ENCODE data around the gene PI4K2A.
A peak's percentile ranks its signal among the peaks of the same experiment; 100 is the strongest.
"Not testable (repeated sequence)": the region's sequence is repeated elsewhere in the genome, so short reads cannot be mapped to it uniquely, and the experiment has no call there.

Gene PI4K2A

DNA sequence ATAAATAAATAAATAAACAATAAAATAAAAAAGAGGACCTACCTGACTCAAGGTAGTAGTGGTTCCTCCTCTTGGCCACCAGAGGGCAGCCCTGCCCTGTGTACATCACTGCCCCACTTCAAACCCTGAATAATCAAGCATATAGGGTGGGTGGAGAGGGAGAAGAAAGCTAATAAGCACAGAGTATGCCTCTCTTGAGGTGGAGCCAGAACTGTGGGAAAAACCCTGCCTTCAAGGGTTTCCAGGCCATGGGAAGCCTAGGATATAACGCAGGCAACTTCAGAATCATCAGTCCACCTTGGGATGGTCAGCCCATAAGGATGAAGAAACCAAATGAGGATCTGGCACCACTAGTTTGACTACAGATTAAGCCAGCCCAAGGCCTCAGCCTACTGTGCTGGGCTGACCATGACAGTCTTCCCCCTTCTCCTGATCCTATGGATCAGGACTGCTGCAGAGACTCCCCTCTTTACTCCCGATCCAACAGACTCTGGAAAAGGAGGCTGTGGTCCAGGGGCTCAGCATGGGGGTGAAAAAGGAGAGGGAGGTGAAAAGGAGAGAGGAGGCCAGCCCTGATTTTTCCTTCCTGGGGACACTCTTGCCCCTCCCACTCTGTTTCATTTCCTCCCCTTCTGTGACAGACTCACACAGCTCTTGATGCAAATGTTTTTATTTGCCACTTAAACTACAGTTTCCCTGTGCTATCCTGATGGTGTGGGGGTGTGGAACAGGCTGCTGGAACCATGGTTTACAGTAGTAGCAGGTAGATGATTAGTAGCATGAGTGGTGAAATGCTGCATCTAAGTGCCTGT lies 36.5 kb downstream of the PI4K2A start:
- DNase-seq, result peak; percentile 26

DNA sequence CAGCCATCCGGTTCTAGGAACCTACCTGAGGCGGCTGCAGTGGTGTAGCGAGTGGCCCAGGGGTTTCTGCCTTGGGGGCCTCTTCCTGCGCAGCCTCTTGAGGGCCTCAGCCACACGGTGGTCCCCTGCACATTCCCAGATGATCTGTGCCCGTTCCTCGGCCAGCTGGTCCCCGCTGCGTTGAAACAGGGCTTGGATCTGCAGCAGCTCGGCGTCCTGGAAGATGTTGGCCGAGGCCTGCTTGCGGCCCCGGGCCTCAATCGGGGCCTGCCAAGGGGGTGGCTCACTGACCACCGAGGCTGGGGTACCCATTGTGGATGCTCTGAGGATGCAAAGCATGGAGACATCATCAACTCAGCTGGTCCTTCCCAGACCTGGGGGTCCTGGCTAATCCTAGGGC lies 39.1 kb downstream of the PI4K2A start:
- no peak for DNase-seq

- DNase-seq, result no peak
Measured at GRCh38 chr10:97682042-97682441, 41.6 kb downstream of the PI4K2A start.

GRCh38 chr10:97683556-97684367 lies 43.3 kb downstream of the PI4K2A start:
- DNase-seq, result no peak

DNA sequence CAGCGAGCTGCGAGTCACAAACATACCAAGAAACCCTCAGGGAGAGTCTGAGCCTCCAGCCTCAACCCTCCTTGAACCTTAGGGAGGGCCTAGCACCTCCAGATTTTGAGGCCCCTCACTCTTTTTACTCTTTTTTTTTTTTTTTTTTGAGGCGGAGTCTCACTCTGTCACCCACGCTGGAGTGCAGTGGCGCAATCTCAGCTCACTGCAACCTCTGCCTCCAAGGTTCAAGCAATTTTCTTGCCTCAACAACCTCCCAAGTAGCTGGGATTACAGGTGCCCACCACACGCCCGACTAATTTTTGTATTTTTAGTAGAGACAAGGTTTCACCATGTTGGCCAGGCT lies 43.9 kb downstream of the PI4K2A start:
- not testable (repeated sequence) for DNase-seq

DNA sequence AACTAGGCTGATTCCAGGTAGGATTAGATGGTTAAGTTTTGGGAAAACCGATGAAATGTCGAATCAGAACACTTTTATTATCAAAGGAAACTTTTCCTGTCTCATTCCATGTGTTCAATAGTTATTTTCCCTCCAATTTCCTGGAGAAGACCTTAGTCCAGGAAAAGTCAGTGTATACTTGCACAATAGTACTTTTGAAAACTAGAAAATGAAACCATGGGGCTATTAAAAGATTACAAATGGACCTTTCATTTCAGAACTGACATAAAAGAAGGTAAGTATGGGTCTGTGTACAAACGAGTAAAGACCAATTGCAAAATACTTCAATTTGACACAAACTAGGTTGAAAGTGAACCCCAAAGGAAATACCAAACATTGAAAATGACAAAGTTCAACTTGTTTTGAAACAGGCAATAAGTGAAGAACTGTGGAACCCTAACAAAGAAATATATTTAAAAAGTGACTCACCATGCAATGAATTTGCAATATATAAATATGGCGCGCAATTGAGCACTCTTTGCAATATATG lies 44.5 kb downstream of the PI4K2A start:
- DNase-seq, result no peak

- no peak for DNase-seq
Measured at GRCh38 chr10:97685395-97685958, 45.0 kb downstream of the PI4K2A start.

DNA sequence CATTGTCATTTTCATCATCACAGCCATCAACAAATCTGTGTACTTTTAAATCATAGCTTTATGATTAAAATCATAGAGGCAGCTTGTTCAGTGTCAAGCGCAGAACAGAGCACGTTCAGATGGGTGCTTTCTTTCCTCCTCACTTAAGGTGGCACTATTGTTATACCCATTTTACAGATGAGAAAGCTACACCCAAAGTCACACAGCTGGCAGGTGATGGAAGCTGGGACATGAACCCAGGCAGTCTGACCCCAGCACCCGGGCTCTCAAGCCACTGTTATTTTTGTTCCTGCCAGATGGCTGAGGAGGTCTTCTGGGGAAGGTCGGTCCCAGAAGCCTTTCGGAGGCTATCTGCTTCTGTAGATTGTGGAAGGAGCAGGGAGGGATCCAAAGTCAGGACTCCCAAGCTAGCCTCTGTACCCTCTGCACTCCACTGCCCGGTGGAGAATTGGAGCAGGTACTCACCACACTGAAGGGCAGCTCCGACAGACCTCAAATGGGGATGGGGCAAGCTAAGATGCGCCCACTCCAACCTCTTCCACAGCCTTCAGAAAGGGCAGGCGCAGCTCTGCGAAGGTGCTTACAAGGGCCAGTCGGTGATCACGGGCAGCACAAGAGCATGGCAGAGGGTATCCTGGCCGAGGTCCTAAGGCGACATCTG lies 46.0 kb downstream of the PI4K2A start:
- DNase-seq, result no peak

GRCh38 chr10:97686962-97687784 lies 46.7 kb downstream of the PI4K2A start, which contains the start of gene AVPI1:
TSS of gene AVPI1 (minus strand) at chr10:97687241. CDS start at chr10:97679905, 7,336 bp downstream.
- peak; percentile 81 for DNase-seq

- no peak for DNase-seq
Measured at GRCh38 chr10:97687785-97688781, 47.6 kb downstream of the PI4K2A start.

- DNase-seq, result no peak
Measured at GRCh38 chr10:97689559-97690020, 49.1 kb downstream of the PI4K2A start.

DNA sequence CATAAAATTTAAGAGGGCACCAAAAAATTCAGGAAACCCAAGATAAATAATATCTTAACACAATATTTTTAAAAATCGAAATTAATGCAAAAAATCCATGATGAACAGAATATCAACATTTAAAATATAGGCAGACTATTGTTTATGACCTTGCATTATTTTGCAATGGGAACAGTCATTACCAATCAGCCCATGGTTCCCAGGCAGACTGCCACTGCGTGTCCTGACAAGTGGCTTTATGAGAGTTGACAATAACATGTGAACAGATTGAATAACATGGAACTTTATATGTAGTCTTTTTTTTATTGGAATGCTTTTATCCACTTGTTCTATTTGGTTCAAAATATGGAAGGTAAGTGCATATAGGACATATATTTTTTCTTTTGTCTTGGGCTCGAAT lies 49.7 kb downstream of the PI4K2A start:
- DNase-seq, result no peak

- DNase-seq, result not testable (repeated sequence)
Measured at GRCh38 chr10:97698072-97698655, 57.7 kb downstream of the PI4K2A start.

GRCh38 chr10:97701438-97702069 lies 61.1 kb downstream of the PI4K2A start:
- DNase-seq, result peak; percentile 57

DNA sequence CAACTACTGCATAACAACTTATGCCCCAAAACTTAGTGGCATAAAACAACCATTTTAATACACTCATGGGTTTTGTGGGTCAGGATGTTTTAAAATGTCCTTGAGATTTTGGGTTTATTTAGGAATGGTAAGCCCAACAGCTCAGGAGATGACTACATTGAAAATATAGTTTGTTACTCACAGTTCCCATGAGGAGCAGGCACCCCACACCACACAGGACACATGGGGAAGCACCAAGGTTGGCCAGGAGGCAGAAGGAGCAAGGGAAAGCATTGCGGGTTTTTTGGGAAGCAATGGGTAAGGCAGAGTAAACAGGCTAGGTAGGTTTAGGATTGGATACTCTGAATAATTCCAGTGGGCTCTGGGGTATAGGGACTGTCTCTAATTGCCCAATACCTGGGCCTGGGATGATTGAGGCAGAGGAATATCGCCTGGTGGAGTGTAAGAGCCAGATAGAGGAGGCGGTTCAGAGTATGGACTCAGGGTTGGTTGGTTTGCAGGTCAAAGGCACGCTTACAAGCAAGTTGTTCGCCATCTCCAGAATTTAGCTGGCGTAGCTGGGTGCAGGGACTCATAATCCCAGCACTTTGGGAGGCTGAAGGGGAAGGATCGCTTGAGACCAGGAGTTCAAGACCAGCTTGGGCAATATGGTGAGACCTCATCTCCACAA lies 63.1 kb downstream of the PI4K2A start:
- DNase-seq, result no peak

DNA sequence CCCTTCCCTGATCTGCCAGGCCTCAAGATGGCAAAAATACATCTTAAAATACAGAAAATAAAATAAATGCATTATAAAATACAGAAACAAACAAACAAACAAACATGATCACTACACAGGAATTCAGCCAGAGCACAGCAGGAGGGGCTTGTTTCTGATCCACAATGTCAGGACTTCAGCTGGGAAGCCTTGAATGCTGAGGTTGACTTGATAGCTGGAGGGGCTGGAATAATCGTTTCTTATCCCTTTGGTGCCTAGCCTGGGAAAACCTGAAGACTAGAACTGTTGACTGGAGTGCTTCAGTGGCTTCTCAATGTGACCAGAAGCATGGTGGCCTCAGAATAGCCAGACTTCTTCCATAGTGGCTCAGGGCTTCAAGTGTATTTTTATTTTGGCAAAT lies 63.9 kb downstream of the PI4K2A start:
- no peak for DNase-seq

- no peak for DNase-seq
Measured at GRCh38 chr10:97705006-97705670, 64.7 kb downstream of the PI4K2A start.

DNA sequence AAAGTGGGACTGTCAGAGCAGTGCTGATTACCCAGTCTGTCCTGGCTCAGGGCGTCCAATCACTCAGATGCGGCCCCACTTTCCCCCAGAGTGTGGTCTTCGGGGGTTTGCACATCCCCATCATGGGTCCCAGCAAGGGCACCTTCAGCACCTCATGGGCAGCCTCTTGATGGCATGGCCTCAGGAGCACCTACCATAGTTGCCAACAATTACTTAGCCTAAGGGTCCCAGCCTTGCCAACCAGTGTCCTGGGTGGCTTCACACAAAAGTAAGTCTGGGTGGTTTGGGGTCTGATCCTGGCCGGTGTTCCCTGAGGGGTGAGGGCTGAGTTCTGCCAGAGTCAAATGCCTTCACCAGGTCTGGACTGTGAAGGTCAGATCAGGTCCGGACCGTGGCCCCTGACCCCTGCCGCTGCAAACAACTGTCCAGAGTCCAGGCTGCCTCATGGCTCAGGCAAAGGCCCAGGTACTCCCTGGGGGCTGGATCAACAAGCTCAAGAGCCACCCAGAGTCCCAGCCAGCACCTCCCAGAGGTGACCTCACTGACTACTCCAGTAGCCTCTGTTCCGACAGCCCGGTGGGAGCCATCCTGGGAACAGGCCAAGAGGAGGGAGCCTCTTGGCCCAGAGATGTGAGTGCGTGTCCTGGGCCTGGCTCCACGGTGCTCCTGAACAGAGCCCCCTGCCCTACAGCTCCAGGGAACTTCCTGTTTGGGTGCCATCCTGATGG lies 66.8 kb downstream of the PI4K2A start:
- DNase-seq, result no peak
